GM21447 (cell line): ENCODE results near the gene KDM4B.
"Not testable (repeated sequence)": the region's sequence is repeated elsewhere in the genome, so short reads cannot be mapped to it uniquely, and the experiment has no call there.

Experiments
- ATAC-seq: cut with Tn5 transposase; IDR thresholded peaks from one replicate; pipeline ENCODE4 v1.9.1; 2021; ENCODE audit not compliant: unreplicated experiment

KDM4B gene

DNA sequence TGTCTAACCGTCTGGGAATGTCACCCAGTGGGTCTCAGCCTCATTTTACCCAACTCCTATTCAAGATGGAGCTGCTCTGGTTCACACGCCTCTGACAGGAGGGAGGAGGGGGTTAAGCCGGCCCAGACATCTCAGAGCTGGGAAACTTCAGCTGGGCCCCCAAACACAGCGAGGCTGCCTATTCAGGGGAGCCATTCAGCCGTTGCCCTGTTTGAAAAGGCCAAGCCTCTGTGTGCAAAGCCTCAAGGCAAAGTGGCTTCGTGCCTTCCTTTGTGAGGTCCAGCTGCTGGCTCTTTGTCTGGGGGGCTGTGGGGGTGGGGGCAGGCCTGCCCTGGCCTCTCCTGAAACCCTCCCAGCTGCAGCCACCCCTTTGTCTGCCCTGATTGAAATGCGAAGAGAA is 224.3 kb downstream of the KDM4B start:
- ATAC-seq: no peak

- no peak for ATAC-seq
These were observed 225.7 kb downstream of the KDM4B start for GRCh38 chr19:5194641-5195040.

- not testable (repeated sequence) for ATAC-seq
These were observed 226.7 kb downstream of the KDM4B start for GRCh38 chr19:5195587-5195986.

GRCh38 chr19:5196832-5197231 is 227.9 kb downstream of the KDM4B start:
- no peak for ATAC-seq

- no peak for ATAC-seq
These were observed 231.9 kb downstream of the KDM4B start for GRCh38 chr19:5200844-5201243.

DNA sequence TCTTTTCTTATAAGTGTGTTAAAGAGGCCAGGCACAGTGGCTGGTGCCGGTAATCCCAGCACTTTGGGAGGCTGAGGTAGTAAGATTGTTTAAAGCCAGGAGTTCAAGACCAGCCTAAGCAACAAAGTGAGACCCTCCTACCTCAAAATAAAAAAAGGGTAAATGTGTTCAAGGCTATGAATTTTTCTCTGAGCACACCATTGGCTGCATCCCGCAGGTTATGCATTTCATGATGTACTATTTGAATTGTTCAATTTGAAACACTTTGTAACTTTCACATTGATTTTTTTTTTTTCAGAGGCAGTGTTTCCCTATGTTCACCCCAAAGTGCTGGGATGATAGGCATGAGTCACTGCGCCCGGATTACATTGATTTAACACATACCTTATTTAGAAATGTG is 233.6 kb downstream of the KDM4B start:
- no peak for ATAC-seq
